ENCODE data around the gene TMEM42.

- no peak for TF ChIP-seq MTA3 (IDR thresholded peaks at IDR 0.05; ENCODE audit: borderline replicate concordance)
- no peak for TF ChIP-seq NR1H2 (CRISPR knock-in tag; IDR thresholded peaks at IDR 0.05)
- TF ChIP-seq TCF7 (IDR thresholded peaks at IDR 0.05; ENCODE audit: borderline replicate concordance): no peak
- TF ChIP-seq CBX2 (IDR thresholded peaks at IDR 0.05; ENCODE audit: insufficient read depth, low read length, poor library complexity, severe bottlenecking): no peak
- no peak for TF ChIP-seq RAD51 (IDR thresholded peaks at IDR 0.05; ENCODE audit: borderline replicate concordance, low read depth)
- no peak for TF ChIP-seq MEF2A (IDR thresholded peaks at IDR 0.05; ENCODE audit: control insufficient read depth, low read depth, low read length)
- no peak for TF ChIP-seq CBFA2T3 (IDR thresholded peaks at IDR 0.05)
- no peak for TF ChIP-seq CTBP1 (IDR thresholded peaks at IDR 0.05; ENCODE audit: borderline replicate concordance)
- TF ChIP-seq BRCA1 (IDR thresholded peaks at IDR 0.05): no peak
- no peak for TF ChIP-seq BRCA1 (CRISPR knock-in tag; IDR thresholded peaks at IDR 0.05)
- TF ChIP-seq DACH1 (IDR thresholded peaks at IDR 0.05; ENCODE audit: partially characterized antibody): no peak
- no peak for TF ChIP-seq ZNF143 (CRISPR knock-in tag; IDR thresholded peaks at IDR 0.05)
- no peak for TF ChIP-seq ZFP1 (CRISPR knock-in tag; IDR thresholded peaks at IDR 0.05)
- TF ChIP-seq SOX6 (IDR thresholded peaks at IDR 0.05): no peak
- TF ChIP-seq MXD1 (CRISPR knock-in tag; IDR thresholded peaks at IDR 0.05; ENCODE audit: borderline replicate concordance, poor library complexity, severe bottlenecking): no peak
Observed at GRCh38 chr3:44902628-44903027, 40.9 kb downstream of the TMEM42 start.
